HG02678 (cell line): ENCODE measurements around the gene ALOX12B.
"Not testable (repeated sequence)": the region's sequence is repeated elsewhere in the genome, so short reads cannot be mapped to it uniquely, and the experiment has no call there.

Source experiments
- ATAC-seq: cut with Tn5 transposase; IDR thresholded peaks from one replicate; pipeline ENCODE4 v1.9.1; 2021; ENCODE audit warnings: mild to moderate bottlenecking, moderate library complexity; ENCODE audit not compliant: unreplicated experiment

Gene ALOX12B

GRCh38 chr17:8119581-8120519, 32.3 kb upstream of the ALOX12B start:
- ATAC-seq = peak; percentile 32

GRCh38 chr17:8118769-8119580, 31.5 kb upstream of the ALOX12B start:
- ATAC-seq = peak; percentile 48

- ATAC-seq = no peak
Observed at GRCh38 chr17:8117980-8118768, 30.7 kb upstream of the ALOX12B start, which contains the start of gene ALOXE3. Gene ALOXE3 (minus strand): TSS chr17:8118514. CDS start chr17:8117990, 524 bp downstream.

- no peak for ATAC-seq
Observed at GRCh38 chr17:8117367-8117979, 30.0 kb upstream of the ALOX12B start.

DNA sequence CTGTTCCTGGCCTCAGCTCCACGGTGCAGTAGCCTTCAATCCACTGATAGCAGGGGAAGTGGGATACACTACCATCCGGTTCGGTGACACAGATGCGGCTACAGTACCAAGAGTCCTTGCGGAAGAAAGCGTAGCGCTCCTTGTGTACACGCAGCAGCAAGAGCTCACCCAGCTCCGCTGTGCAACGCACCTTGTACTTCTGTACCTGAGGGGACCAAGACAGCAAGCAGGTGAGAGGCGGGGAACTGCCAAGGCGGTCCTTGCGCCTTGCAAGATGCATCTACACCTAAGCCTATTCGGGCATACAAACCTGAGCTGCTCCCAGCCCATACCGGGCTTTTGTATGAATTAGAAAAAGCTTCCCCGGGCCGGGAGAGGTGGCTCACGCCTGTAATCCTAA, 29.3 kb upstream of the ALOX12B start:
- no peak for ATAC-seq

- no peak for ATAC-seq
Observed at GRCh38 chr17:8110907-8111306, 23.4 kb upstream of the ALOX12B start.

- no peak for ATAC-seq
Observed at GRCh38 chr17:8110456-8110804, 22.9 kb upstream of the ALOX12B start.

DNA sequence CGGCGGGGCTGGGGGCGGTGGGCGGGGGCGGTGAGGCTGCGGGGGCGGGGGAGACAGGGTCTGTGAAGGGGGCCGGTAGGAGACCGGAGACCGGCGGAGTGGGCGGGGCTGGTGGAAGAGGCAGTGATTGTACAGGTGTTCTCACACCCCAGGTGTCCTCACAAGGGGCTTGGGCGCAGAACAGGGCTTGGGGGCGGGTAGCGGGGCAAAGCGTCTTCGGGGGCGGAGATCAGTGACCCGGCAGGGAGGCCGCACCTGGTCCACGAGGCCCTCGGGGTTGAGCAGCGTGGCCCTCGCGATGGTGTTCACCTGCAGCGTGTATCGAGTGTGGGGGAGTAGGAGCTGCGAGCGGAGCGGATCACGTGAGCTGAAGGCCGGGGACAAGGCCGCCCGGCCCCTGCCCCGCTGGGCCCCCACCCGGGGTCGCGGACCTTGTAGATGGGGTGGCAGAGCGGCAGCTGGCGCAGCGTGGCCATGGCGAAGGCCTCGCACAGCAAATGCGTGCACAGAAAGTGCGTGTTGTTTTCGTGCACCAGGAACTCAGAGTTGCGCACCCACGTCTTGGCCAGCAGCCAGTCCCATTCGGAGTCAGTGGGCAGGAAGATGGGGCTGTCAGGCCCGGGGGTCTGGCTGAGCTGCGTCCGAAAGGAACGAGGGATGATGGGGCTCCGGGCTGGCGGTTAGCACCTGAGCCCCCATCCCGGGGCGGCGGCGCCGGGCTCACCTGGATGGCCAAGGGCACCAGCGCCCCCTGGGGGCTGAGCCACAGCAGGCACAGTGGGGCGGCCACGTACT, 22.3 kb upstream of the ALOX12B start:
- ATAC-seq = no peak

DNA sequence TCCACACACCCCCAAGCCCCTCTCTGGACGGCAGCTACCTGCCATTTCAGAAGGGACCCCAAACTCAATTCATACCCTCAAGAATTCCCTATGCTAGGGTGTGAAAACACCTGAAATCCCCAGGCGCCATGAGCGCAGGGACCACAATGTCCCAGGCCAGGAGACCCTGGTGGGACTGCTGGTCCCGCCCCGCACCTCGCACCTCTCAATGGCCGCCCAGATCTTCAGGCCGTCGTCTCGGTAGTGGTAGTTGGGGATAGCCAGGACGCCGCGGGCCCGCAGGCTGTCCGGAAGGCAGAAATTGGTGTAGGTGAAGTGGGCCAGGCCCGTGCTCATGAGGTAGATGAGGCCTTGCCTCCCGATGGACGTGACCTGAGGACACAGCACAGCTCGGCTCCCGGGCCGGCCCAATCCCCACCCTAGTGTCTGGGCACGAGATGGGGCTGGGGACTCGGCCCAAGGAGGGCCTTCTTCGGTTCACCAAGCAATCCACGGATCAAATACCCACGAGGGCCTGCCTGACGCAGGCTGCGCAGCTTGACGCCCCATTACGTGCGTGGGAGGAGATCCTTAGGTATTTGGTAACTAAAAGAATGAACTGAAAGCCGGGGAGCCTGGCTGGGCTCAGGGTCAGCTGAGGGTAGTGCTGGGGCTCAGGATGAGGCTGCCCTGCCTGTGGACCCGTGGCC, 21.6 kb upstream of the ALOX12B start:
- ATAC-seq = no peak

GRCh38 chr17:8106980-8107379, 19.5 kb upstream of the ALOX12B start:
- ATAC-seq = not testable (repeated sequence)

DNA sequence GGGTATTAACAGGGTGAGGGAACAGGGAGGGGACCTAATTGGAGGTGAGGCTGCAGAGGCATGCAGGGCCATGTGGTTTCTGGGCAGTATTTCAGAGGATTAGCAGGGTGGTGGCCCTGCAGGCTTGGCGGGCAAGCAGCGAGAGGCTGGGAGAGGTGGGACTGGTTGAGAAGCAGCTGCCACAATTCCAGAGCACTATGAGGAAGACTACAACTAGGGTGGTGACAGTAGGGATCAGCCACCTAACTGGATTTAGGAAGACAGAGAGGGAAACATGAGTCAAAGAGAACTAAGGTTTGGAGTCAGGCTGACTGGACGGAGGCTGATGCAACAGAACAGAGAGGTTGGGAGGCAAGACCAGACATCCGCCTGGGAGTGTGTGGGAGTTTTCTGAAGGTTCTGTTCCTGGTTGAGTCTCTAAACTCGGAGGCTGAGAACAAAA, 18.5 kb upstream of the ALOX12B start:
- ATAC-seq = no peak

DNA sequence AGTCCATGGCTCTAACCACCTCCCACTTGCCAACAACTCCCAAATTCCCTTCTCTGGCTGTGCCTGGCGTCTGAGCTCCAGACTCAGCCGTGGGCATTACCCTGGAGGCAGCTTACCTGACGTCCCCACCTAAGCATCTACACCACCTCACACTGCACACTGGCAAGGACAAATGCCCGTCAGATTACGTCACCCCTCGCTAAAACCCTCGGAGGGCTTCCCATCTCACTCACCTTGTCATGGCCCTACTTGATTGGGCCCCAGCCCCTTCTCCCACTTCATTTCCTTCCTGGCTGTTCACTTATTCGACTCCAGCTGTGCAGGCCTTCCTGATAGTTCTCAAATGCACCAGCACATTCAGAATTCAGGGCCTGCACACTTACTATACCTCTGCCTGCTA, 17.4 kb upstream of the ALOX12B start:
- no peak for ATAC-seq

DNA sequence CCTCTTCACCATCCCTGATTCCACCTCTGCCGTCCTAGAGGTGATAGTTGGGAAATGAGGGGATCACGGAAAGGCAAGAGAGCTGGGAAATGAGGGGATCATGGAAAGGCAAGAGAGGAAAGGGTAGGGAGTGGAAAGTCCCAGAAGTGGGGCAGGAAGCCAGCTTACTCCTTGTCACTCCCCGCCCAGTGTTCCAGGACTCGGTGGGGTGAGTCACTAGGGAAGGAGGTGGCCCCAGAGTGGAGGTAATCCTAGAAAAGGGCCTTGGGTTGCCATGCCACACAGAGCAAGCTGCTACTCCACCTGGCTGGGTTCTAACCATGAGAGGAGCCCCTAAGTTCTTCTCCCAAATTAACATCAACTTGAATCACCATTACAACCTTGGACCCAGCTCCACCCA, 16.0 kb upstream of the ALOX12B start:
- no peak for ATAC-seq

DNA sequence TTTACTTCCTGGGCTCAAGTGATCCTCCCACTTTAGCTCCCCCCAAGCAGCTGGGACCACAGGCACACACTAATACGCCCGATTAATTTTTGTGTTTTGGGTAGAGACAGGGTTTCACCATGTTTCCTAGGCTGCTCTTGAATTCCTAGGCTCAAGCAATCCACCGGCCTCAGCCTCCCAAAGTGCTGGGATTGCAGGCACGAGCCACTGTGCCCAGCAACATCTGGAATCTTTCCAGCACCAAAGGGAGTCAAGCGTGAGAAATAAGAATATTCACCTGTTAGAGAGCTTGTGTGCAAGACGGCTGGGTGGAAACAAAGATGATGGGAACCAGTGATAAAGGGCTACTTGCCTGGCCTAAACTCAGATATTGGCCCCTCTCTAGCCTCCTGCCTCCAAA, 14.2 kb upstream of the ALOX12B start:
- ATAC-seq = no peak

DNA sequence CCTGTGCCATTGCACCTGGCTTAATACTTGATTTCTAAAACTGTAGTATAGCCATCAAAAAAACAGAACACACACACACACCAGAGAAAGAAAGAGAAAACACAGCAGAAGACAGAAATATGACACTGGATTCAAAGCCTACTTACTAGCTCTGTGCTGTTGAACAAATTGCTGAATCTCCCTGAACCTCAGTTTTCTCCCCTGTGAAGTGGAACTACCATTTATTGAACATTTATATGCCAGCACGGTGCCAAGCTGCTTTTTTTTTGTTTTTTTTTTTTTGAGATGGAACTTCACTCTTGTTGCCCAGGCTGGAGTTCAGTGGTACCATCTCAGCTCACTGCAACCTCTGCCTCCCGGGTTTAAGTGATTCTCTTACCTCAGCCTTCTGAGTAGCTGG, 13.2 kb upstream of the ALOX12B start:
- ATAC-seq = no peak

GRCh38 chr17:8100111-8100510, 12.6 kb upstream of the ALOX12B start:
- no peak for ATAC-seq

DNA sequence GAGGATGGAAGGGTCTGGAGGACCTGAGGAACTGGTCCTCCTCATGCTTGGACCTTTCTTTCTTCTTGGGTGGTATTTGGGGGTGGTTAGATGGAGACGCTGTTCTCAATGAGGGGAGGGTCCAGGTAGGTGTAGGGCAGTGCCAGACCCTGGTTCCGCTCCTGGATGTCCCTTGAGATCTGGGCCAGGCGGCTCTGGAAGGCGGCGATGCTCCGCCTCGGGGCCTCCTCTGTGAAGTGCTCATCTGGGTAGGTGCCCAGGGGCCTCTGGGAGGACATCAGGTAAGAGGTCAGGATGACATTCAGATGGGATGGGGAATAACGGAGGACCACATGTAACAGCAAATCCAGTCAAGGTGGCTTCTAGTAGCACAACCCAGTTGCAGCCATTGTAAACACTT, 9.0 kb upstream of the ALOX12B start:
- ATAC-seq = no peak

- no peak for ATAC-seq
Observed at GRCh38 chr17:8095361-8095760, 7.8 kb upstream of the ALOX12B start.

GRCh38 chr17:8091033-8091687, 3.6 kb upstream of the ALOX12B start:
- ATAC-seq = peak; percentile 63
